GM19193 (cell line): Measurements from ENCODE around the gene S100A5.

Experiments used
- POLR2A ChIP-seq: IDR thresholded peaks from 4 replicates; pipeline ENCODE4 v1.6.1; 2011; ENCODE audit not compliant: insufficient read depth, insufficient read length; ENCODE audit errors: extremely low read depth

The S100A5 gene

DNA sequence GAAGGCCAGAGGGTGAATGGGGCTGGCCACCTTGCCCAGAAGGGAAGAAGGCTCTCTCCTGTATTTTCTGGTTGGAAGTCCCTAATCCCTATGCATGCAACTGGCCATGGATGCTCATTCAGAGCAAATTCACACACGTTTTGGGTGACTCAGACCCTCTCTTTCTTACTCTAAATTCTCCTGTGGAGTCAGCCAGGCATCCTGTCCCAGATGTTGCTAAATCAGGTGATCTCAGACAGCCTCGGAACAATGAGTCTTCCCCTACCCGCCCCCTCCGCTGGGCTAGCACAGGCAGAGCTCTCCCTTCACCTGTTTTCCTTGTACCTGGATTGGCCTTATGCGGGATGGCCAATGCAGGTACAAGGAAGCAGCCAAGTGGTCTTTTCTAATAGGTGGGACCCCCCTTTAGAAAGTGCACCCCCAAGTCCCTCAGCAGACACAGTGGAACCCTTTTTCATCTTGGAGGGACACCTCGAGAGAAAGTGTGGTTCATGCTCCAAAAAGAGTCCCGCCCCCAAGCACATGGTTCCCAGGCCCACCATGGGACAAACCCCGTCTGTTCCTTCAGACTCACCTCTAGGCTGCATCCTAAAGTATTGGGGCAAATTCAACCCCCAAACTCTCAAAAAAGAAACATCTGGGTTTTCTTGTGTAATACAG is 13.6 kb downstream of the S100A5 start:
- no peak for TF ChIP-seq POLR2A

- no peak for TF ChIP-seq POLR2A
Observed at GRCh38 chr1:153526132-153526543, 14.6 kb downstream of the S100A5 start.

GRCh38 chr1:153525088-153525728 is 15.5 kb downstream of the S100A5 start:
- no peak for TF ChIP-seq POLR2A

- TF ChIP-seq POLR2A = no peak
Observed at GRCh38 chr1:153520818-153521476, 19.8 kb downstream of the S100A5 start.

- TF ChIP-seq POLR2A = no peak
Observed at GRCh38 chr1:153519242-153519641, 21.5 kb downstream of the S100A5 start.

- no peak for TF ChIP-seq POLR2A
Observed at GRCh38 chr1:153515504-153516394, 25.0 kb downstream of the S100A5 start.

DNA sequence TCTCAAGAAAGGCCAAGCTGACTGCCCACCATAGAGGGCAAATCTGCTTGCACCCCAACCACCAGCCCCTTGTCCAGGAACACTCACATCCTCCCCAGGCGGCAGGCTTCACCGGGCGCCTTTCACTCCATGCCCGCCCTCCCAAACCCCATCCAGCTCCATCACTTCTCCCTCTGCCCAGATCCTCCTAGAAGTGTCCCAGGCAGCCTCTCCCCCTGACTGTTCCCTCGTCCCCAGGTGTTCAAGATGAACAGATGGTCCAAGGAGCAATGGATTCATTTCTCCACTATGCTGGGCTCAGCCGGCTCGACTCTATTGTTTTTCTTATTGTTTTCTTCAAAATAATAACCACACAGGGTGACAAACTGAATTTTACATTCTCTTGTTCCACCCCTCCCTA is 27.1 kb downstream of the S100A5 start:
- TF ChIP-seq POLR2A = no peak

- TF ChIP-seq POLR2A = no peak
Observed at GRCh38 chr1:153513023-153513422, 27.7 kb downstream of the S100A5 start.

DNA sequence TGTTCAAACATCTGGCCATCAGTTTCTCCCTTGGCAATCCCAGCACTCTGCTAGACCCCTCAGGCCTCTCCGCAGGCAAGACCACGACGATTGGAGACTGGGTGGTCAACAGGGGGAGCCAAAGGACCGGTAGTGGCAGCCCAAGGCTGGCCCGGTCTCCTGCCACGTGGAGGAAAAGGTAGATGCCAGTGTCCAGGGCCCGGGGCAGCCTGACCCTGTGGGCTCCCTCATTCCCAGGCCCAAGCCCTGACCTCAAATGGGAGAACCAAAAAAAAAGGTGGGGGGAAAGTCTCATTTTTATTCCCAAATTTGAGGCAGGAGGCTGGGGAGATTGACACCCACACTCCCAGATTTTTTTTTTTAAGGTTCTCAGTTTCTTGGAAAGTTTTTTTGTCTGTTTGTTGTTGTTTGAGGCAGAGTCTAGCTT is 29.7 kb downstream of the S100A5 start:
- TF ChIP-seq POLR2A = no peak

DNA sequence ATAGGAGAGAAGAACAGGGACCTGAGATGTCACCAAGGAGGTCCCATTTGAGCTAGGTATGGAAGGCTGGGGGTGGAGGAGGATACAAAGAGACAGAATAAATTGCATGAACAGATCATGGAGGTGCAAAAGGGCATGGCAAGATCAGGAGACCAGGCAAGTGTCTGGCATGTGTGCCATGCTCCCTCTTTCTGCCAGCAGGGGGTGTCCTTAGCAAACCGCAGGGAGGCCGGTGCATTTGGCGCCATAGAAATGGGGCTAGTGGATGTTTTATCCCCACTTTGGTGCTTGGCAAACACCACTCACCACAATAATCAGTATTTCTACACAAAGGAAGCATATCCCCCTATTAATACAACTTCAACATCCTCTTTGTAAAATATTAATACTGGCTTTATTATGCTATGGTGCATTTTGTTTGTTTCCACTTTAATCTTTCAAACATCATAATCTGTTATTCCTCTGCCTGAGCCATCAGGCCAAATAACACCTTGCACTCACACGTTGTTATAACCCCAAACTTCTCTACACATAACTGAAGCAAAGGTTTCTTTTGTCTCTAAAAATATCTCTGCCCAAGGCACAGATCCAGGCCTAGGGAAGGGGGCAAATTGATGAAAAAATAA is 30.9 kb downstream of the S100A5 start:
- no peak for TF ChIP-seq POLR2A

- no peak for TF ChIP-seq POLR2A
Observed at GRCh38 chr1:153509036-153509435, 31.7 kb downstream of the S100A5 start.

DNA sequence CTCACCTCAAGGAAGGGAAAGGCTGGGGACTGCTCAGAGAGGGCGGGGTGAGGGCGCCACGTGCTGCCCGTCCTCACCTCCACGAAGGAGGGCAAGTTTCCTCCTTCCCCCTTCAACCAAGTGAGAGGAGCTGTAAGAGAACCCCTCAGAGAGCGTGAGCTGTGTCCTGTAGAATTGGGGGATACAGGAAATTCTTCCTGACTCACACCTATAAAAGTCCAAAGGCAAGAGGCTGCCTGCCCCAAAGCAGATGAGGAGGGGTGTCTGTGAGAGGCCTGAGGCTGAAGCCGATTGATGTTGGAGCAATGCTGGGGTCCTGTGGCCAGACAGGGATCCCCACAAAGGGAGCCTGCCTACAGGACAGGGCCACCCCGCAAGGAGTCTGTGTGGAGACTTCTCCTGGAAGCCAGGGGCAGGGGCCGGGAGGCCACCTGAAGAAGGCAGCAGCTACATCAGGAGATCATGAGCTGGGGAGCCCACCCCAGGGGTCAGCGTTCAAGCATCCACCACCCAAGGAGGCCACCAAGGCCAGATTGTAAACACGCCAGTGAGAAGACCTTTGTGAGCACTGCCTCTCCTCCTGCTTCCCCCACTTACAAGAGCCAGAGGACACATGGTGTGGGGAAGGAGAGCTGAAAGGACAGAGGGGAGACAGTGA is 32.7 kb downstream of the S100A5 start:
- TF ChIP-seq POLR2A = no peak

GRCh38 chr1:153506831-153507413 is 33.8 kb downstream of the S100A5 start:
- TF ChIP-seq POLR2A = no peak

DNA sequence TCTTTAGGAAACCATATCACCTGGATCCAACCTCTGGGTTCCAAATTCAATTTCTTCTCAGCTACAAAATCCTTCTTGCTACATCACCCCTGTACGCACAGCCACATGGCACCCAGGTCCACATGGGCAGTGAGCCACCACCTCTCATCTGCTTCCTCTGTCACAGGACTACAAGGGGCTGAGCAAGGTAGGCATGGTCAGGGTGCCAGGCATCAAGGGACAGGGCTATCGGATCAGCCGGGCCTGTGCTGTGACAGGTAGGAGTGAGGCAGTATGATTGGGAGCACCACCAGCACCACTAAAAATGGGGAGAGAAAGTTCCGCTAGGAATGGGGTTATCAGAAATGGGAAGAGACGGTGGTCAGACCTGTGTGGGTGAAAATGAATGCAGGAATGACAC is 34.3 kb downstream of the S100A5 start:
- TF ChIP-seq POLR2A = no peak
